ENCODE data around the gene ABCB7.
"Not testable (repeated sequence)": the region's sequence is repeated elsewhere in the genome, so short reads cannot be mapped to it uniquely, and the experiment has no call there.

The ABCB7 gene

DNA sequence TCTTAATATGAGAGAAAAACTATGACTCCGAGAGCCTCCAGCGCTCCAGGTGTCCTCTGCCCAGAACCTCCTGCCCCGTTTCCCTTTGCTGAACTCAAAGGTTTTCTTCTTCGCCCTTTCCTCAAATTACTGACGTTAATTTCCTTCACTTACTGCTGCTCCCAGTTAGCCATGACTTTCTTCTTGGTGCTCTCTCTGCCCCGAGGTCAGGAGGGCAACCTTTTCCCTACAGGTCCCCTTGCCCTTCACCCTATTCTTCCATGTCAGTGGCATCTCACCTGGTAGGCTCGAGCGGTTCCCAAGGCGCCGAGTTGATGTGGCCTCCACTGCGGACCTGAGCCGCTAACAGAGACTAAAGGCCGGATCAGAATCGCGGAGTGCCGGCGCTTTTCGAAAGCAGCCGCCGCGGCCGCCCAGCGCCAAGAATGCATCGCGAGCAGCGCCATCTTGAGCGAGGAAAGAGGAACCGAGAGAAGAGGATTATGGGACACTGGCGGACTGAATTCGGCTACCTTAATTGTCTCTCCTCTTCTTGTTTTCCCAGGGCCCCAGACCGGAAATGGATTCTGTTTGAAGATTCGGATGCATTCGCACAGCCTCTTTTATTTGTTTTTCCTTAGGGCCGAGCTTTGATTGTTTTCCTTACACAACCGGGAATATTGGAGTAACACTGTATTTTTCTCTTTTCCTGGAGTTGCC, at the start of gene ABCB7:
Gene ABCB7 (minus strand): TSS at position 457 of the 699 bp plus-strand sequence. CDS start 11 bp downstream, at position 446.
- TF ChIP-seq, protein P1, sequence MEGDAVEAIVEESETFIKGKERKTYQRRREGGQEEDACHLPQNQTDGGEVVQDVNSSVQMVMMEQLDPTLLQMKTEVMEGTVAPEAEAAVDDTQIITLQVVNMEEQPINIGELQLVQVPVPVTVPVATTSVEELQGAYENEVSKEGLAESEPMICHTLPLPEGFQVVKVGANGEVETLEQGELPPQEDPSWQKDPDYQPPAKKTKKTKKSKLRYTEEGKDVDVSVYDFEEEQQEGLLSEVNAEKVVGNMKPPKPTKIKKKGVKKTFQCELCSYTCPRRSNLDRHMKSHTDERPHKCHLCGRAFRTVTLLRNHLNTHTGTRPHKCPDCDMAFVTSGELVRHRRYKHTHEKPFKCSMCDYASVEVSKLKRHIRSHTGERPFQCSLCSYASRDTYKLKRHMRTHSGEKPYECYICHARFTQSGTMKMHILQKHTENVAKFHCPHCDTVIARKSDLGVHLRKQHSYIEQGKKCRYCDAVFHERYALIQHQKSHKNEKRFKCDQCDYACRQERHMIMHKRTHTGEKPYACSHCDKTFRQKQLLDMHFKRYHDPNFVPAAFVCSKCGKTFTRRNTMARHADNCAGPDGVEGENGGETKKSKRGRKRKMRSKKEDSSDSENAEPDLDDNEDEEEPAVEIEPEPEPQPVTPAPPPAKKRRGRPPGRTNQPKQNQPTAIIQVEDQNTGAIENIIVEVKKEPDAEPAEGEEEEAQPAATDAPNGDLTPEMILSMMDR (IDR thresholded peaks at IDR 0.05; ENCODE audit: low read depth, low read length), result no peak
- H3K4me3 ChIP-seq (ENCODE audit: low read depth, low read length), result peak within 1 kb of the TSS; percentile 78

DNA sequence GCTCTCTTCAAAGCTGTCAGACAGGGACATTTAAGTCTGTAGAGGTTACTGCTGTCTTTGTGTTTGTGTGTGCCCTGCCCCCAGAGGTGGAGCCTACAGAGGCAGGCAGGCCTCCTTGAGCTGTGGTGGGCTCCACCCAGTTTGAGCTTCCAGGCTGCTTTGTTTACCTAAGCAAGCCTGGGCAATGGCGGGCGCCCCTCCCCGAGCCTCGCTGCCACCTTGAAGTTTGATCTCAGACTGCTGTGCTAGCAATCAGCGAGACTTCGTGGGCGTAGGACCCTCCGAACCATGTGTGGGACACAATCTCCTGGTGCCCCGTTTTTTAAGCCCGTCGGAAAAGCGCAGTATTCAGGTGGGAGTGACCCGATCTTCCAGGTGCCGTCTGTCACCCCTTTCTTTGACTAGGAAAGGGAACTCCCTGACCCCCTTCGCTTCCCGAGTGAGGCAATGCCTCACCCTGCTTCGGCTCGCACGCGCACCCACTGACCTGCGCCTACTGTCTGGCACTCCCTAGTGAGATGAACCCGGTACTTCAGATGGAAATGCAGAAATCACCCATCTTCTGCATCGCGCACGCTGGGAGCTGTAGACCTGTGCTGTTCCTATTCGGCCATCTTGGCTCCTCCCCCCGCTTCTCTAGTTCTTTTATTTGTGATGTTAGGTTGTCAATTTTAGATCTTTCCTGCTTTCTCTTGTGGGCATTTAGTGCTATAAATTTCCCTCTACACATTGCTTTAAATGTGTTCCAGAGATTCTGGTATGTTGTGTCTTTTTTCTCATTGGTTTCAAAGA, 32.5 kb upstream of the ABCB7 start:
- not testable (repeated sequence) for H3K4me3 ChIP-seq (ENCODE audit: low read depth, low read length)

DNA sequence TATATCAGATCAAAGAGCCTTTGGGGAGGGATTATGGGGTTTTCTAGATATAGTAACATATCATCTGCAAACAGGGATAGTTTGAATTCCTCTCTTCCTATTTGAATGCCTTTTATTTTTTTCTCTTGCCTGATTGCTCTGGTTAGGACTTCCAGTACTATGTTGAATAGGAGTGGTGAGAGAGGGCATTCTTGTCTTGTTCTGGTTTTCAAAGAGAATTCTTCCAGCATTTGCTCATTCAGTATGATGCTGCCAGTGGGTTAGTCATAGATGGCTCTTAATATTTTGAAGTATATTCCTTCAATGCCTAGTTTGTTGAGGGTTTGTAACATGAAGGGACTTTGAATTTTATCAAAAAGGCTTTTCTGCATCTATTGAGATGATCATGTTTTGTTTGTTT, 25.6 kb upstream of the ABCB7 start:
- TF ChIP-seq, protein P1 (IDR thresholded peaks at IDR 0.05; ENCODE audit: low read depth, low read length), result no peak
- no peak overlapping the region for H3K4me3 ChIP-seq (ENCODE audit: low read depth, low read length)

- not testable (repeated sequence) for H3K4me3 ChIP-seq (ENCODE audit: low read depth, low read length)
Measured at GRCh38 chrX:75179536-75180293, 23.6 kb upstream of the ABCB7 start.

DNA sequence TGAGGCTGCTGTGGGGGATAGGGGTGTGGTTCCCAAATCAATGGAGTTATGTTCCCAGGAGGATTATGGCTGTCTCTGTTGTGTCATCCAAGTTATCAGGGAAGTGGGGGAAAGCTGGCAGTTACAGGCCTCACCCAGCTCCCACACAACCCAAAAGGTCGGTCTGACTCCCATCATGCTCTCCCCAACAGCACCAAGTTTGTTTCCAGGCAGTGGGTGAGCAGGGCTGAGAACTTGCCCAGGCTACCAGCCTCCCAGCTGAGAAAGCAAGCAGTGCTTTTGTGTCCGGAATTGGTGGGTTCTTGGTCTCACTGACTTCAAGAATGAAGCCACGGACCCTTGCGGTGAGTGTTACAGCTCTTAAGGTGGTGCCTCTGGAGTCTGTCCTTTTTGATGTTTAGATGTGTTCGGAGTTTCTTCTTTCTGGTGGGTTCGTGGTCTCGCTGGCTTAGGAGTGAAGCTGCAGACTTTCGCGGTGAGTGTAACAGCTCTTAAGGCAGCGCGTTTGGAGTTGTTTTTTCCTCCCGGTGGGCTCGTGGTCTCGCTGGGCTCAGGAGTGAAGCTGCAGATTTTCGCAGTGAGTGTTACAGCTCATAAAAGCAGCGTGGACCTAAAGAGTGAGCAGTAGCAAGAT, 16.3 kb upstream of the ABCB7 start:
- not testable (repeated sequence) for H3K4me3 ChIP-seq (ENCODE audit: low read depth, low read length)

GRCh38 chrX:75158054-75158453, 2.0 kb upstream of the ABCB7 start:
- H3K4me3 ChIP-seq (ENCODE audit: low read depth, low read length), result no peak overlapping the region
- TF ChIP-seq, protein P1 (IDR thresholded peaks at IDR 0.05; ENCODE audit: low read depth, low read length), result no peak

DNA sequence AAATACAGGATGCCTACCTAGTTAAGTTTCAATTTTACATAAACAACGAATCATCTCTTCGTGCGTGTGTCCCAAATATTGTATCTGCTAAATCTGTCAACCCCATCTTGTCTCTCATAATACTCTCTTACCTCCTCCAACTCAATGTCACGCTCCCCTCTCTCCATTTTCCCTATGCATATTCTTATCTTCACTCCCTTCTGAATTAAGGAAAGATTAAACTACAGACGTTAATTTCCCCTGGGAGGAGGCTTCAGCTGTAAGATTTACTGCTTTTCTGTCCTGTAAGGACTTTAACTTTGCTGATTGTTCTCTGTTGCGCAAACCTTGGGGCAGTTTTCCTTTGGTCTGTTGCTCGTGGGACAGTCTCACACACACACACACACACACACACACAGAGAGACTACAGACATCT, 455 bp upstream of the ABCB7 start:
- H3K4me3 ChIP-seq (ENCODE audit: low read depth, low read length), result peak overlapping the region; percentile 78
- TF ChIP-seq, protein P1 (IDR thresholded peaks at IDR 0.05; ENCODE audit: low read depth, low read length), result no peak

DNA sequence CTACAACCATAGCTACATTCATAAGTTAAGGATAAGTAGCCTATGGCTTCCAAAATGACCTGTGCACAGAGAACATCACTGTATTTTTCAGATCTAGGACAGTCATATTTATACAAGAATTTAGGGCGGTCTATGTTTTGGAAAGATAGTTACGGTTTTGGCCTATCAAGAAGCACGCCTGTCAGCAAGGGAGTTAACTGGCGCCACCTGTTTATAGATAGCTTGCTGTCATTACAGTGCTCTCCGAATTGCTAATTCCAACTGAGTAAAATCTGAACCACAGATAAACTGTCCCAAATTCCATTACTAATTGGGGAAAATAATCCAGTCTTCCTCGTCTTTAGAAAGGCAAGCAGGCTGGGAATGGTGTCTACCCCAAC, 646 bp downstream of the ABCB7 start:
- TF ChIP-seq, protein P1 (IDR thresholded peaks at IDR 0.05; ENCODE audit: low read depth, low read length), result no peak
- peak overlapping the region; percentile 78 for H3K4me3 ChIP-seq (ENCODE audit: low read depth, low read length)

Data from WI38 (cell line).